Endothelial cell of umbilical vein (primary cell): ENCODE results near the gene MAF.

Experiments used
- EZH2 ChIP-seq: IDR thresholded peaks from 2 replicates; pipeline ENCODE4 v1.6.1; 2012; ENCODE audit warnings: borderline replicate concordance, low read depth, mild to moderate bottlenecking, moderate library complexity, low read length, inconsistent platforms; ENCODE audit not compliant: severe bottlenecking
- JUN ChIP-seq: IDR thresholded peaks from 2 replicates; pipeline ENCODE4 v1.6.1; 2011; ENCODE audit warnings: borderline replicate concordance, low read depth; ENCODE audit not compliant: insufficient read length, insufficient read depth
- POLR2A ChIP-seq: IDR thresholded peaks from 2 replicates; pipeline ENCODE4 v1.6.1; 2012; ENCODE audit warnings: low read depth, mild to moderate bottlenecking, control low read depth, low read length
- POLR2AphosphoS5 ChIP-seq: IDR thresholded peaks from 2 replicates; pipeline ENCODE4 v1.6.1; 2012; ENCODE audit warnings: low read depth, mild to moderate bottlenecking, control low read depth, low read length, moderate library complexity; ENCODE audit not compliant: insufficient read depth
- TF ChIP-seq, protein P1 (sequence below), 2 donors: IDR thresholded peaks; 1 replicate in 1 of 2; 2 replicates in 1 of 2; pipeline ENCODE4 v1.5.1; 2011; ENCODE audit warnings: low read length in 2 of 2, mild to moderate bottlenecking in 2 of 2, moderate library complexity in 2 of 2, control low read depth in 1 of 2, inconsistent platforms in 1 of 2, low read depth in 1 of 2; ENCODE audit not compliant: insufficient read depth in 1 of 2; ENCODE audit errors: extremely low read depth in 1 of 2

DNA sequence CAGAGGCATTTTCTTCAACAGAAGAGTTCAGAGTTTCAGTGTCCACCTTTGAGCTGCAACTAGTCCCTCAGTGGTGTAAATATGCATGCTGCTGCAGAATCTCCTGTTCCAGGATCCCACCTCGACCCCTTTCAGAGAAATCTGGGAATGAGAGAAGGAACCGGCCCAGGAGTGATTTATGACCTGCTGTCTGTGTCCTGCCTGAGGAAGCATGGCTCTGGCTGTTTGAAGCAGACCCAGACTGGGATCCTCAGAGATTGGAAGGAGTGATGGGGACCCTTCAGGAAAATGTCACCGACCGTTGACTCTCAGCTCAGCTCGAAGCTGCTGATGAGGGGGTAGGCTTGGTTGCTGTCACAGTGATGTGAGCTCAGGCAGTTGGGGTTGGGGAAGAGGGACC, 8.4 kb upstream of the MAF start:
- TF ChIP-seq, protein P1, sequence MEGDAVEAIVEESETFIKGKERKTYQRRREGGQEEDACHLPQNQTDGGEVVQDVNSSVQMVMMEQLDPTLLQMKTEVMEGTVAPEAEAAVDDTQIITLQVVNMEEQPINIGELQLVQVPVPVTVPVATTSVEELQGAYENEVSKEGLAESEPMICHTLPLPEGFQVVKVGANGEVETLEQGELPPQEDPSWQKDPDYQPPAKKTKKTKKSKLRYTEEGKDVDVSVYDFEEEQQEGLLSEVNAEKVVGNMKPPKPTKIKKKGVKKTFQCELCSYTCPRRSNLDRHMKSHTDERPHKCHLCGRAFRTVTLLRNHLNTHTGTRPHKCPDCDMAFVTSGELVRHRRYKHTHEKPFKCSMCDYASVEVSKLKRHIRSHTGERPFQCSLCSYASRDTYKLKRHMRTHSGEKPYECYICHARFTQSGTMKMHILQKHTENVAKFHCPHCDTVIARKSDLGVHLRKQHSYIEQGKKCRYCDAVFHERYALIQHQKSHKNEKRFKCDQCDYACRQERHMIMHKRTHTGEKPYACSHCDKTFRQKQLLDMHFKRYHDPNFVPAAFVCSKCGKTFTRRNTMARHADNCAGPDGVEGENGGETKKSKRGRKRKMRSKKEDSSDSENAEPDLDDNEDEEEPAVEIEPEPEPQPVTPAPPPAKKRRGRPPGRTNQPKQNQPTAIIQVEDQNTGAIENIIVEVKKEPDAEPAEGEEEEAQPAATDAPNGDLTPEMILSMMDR (IDR thresholded peaks at IDR 0.05; ENCODE audit: extremely low read depth in 1 of 2, insufficient read depth in 1 of 2, low read depth in 1 of 2, low read length in 2 of 2): no peak
- no peak for TF ChIP-seq POLR2A
- TF ChIP-seq EZH2: no peak
- TF ChIP-seq JUN: no peak
- TF ChIP-seq POLR2AphosphoS5: no peak
